DND-41 (cell line): ENCODE results near the gene OR2T8.

ENCODE experiments used
- EZH2 ChIP-seq: IDR thresholded peaks from 3 replicates; pipeline ENCODE4 v1.6.1; 2012; ENCODE audit warnings: borderline replicate concordance, low read depth, mild to moderate bottlenecking, moderate library complexity, low read length, inconsistent platforms; ENCODE audit not compliant: severe bottlenecking
- TF ChIP-seq, protein P1 (sequence below): IDR thresholded peaks from 2 replicates; pipeline ENCODE4 v1.5.1; 2012; ENCODE audit warnings: borderline replicate concordance, low read length, moderate library complexity, mild to moderate bottlenecking; ENCODE audit not compliant: poor library complexity, severe bottlenecking; ENCODE audit errors: extremely low read depth

DNA sequence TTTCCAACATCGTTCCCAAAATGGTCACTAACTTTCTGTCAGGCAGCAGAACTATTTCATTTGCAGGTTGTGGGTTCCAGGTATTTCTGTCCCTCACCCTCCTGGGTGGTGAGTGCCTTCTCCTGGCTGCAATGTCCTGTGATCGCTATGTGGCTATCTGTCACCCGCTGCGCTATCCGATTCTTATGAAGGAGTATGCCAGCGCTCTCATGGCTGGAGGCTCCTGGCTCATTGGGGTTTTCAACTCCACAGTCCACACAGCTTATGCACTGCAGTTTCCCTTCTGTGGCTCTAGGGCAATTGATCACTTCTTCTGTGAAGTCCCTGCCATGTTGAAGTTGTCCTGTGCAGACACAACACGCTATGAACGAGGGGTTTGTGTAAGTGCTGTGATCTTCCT is 13.9 kb downstream of the OR2T8 start:
- TF ChIP-seq, protein P1, sequence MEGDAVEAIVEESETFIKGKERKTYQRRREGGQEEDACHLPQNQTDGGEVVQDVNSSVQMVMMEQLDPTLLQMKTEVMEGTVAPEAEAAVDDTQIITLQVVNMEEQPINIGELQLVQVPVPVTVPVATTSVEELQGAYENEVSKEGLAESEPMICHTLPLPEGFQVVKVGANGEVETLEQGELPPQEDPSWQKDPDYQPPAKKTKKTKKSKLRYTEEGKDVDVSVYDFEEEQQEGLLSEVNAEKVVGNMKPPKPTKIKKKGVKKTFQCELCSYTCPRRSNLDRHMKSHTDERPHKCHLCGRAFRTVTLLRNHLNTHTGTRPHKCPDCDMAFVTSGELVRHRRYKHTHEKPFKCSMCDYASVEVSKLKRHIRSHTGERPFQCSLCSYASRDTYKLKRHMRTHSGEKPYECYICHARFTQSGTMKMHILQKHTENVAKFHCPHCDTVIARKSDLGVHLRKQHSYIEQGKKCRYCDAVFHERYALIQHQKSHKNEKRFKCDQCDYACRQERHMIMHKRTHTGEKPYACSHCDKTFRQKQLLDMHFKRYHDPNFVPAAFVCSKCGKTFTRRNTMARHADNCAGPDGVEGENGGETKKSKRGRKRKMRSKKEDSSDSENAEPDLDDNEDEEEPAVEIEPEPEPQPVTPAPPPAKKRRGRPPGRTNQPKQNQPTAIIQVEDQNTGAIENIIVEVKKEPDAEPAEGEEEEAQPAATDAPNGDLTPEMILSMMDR = no peak
- no peak for TF ChIP-seq EZH2
